Measurements from ENCODE around the gene FAM83C. TPM values are rescaled to one million over a fixed set of nuclear protein-coding genes. Genes with fewer than 3 reads are reported as not detected.
A peak's percentile ranks its signal among the peaks of the same experiment; 100 is the strongest.

The FAM83C gene
- total and polyA plus RNA-seq, 2 donors (not counting 1 experiment from before 2014, with no cell fraction given): 0.02 TPM; not detected in 1

- TF ChIP-seq CTCF (conservative IDR thresholded peaks at IDR 0.05 in 1 of 2, IDR thresholded peaks at IDR 0.05 in 1 of 2; ENCODE audit: low read depth in 1 of 2, low read length in 2 of 2) (no peak), EZH2 (IDR thresholded peaks at IDR 0.05; ENCODE audit: low read length, missing control alignments) (no peak)
- DNase-seq (ENCODE audit: low read depth in 2 of 2): no peak
- peak overlapping the region; percentile 82 to 92 (median 90) for H3K4me3 ChIP-seq (replicated peaks in 1 of 4; ENCODE audit: control extremely low read depth in 1 of 4, insufficient read depth in 1 of 4, low read depth in 3 of 4, low read length in 4 of 4)
These were observed 7.0 kb downstream of the FAM83C start for GRCh38 chr20:35284992-35285805.

GRCh38 chr20:35284267-35284991 is 7.8 kb downstream of the FAM83C start, which contains the start of gene EIF6:
EIF6 (minus strand) TSS chr20:35284772; CDS start chr20:35284487, 285 bp downstream.
- Histone ChIP-seq H3K4me1 (ENCODE audit: control insufficient read depth, extremely low read depth, insufficient read depth, low read length) (peaks cover 7% of the 10 kb centered on the region), H4K20me1 (ENCODE audit: control insufficient read depth, extremely low read depth, insufficient read depth, low read length) (no peaks in the 10 kb centered on the region), H3K27ac (ENCODE audit: insufficient read depth, low read length) (peak within 1 kb of the TSS; percentile 84), H3K9ac (ENCODE audit: insufficient read depth, low read length) (peak within 1 kb of the TSS; percentile 80), H3K36me3 (ENCODE audit: control insufficient read depth, insufficient read depth, low read length) (peaks cover 16% of the 10 kb centered on the region), H3K9me3 (ENCODE audit: control insufficient read depth, insufficient read depth, low read depth, low read length) (no peaks in the 10 kb centered on the region), H3K4me2 (ENCODE audit: extremely low read depth, insufficient read depth, low read length) (peak within 1 kb of the TSS; percentile 100), H3K79me2 (ENCODE audit: control insufficient read depth, insufficient read depth, low read length) (peaks cover 37% of the 10 kb centered on the region), H3K27me3 (ENCODE audit: control insufficient read depth, insufficient read depth, low read length) (no peaks in the 10 kb centered on the region), H2AFZ (ENCODE audit: low read length) (peak within 1 kb of the TSS; percentile 89), H3K4me3 (replicated peaks in 1 of 4; ENCODE audit: control extremely low read depth in 1 of 4, insufficient read depth in 1 of 4, low read depth in 3 of 4, low read length in 4 of 4) (peak within 1 kb of the TSS; percentile 82 to 92 (median 90))
- TF ChIP-seq EZH2 (IDR thresholded peaks at IDR 0.05; ENCODE audit: low read length, missing control alignments) (no peak), CTCF (conservative IDR thresholded peaks at IDR 0.05 in 1 of 2, IDR thresholded peaks at IDR 0.05 in 1 of 2; ENCODE audit: low read depth in 1 of 2, low read length in 2 of 2) (no peak)
- DNase-seq (ENCODE audit: low read depth in 2 of 2): peak; percentile 88 to 90

More at GRCh38 chr20:35284992-35285805, 7.0 kb downstream of the FAM83C start:
- Histone ChIP-seq H3K27me3 (ENCODE audit: control insufficient read depth, insufficient read depth, low read length) (no peaks in the 10 kb centered on the region), H3K9me3 (ENCODE audit: control insufficient read depth, insufficient read depth, low read depth, low read length) (no peaks in the 10 kb centered on the region), H2AFZ (ENCODE audit: low read length) (peak overlapping the region; percentile 89), H4K20me1 (ENCODE audit: control insufficient read depth, extremely low read depth, insufficient read depth, low read length) (no peaks in the 10 kb centered on the region), H3K27ac (ENCODE audit: insufficient read depth, low read length) (peak overlapping the region; percentile 84), H3K9ac (ENCODE audit: insufficient read depth, low read length) (peak overlapping the region; percentile 80), H3K4me1 (ENCODE audit: control insufficient read depth, extremely low read depth, insufficient read depth, low read length) (peaks cover 7% of the 10 kb centered on the region), H3K36me3 (ENCODE audit: control insufficient read depth, insufficient read depth, low read length) (peaks cover 13% of the 10 kb centered on the region), H3K79me2 (ENCODE audit: control insufficient read depth, insufficient read depth, low read length) (peaks cover 37% of the 10 kb centered on the region), H3K4me2 (ENCODE audit: extremely low read depth, insufficient read depth, low read length) (peak overlapping the region; percentile 100)

Measured in fibroblast of lung (primary cell).